ENCODE measurements around the gene SMARCA1. TPM values are rescaled to one million over a fixed set of nuclear protein-coding genes. Genes with fewer than 3 reads are reported as not detected.

The SMARCA1 gene

Small RNA genes lying within 50 kb of the gene (small RNA-seq; reads per million reads assigned to genes)
- gene RF01169 (ENCODE audit: insufficient read depth) (not detected), gene RNA5SP513 (ENCODE audit: insufficient read depth) (not detected), gene RPS26P56 (ENCODE audit: insufficient read depth) (not detected)
